ENCODE data around the gene SIGLEC9.
"Not testable (repeated sequence)": the region's sequence is repeated elsewhere in the genome, so short reads cannot be mapped to it uniquely, and the experiment has no call there.

Gene SIGLEC9

GRCh38 chr19:51123802-51124201 is 904 bp upstream of the SIGLEC9 start:
- no peak for DNase-seq (ENCODE audit: low read depth)

- no peak for DNase-seq (ENCODE audit: low read depth)
These were observed 490 bp upstream of the SIGLEC9 start for GRCh38 chr19:51124216-51124615.

GRCh38 chr19:51125421-51126075 is 842 bp downstream of the SIGLEC9 start:
- no peak for DNase-seq (ENCODE audit: low read depth)

GRCh38 chr19:51127032-51127431 is 2.3 kb downstream of the SIGLEC9 start:
- DNase-seq (ENCODE audit: low read depth), result no peak

GRCh38 chr19:51127755-51128154 is 3.0 kb downstream of the SIGLEC9 start:
- no peak for DNase-seq (ENCODE audit: low read depth)

GRCh38 chr19:51128227-51128626 is 3.5 kb downstream of the SIGLEC9 start:
- DNase-seq (ENCODE audit: low read depth), result no peak

- DNase-seq (ENCODE audit: low read depth), result no peak
These were observed 5.0 kb downstream of the SIGLEC9 start for GRCh38 chr19:51129716-51130115.

- DNase-seq (ENCODE audit: low read depth), result no peak
These were observed 7.3 kb downstream of the SIGLEC9 start for GRCh38 chr19:51131780-51132680.

- no peak for DNase-seq (ENCODE audit: low read depth)
These were observed 10.3 kb downstream of the SIGLEC9 start for GRCh38 chr19:51135004-51135403.

- no peak for DNase-seq (ENCODE audit: low read depth)
These were observed 11.5 kb downstream of the SIGLEC9 start for GRCh38 chr19:51135986-51136762.

GRCh38 chr19:51136851-51137551 is 12.3 kb downstream of the SIGLEC9 start:
- no peak for DNase-seq (ENCODE audit: low read depth)

GRCh38 chr19:51137792-51138425 is 13.2 kb downstream of the SIGLEC9 start:
- no peak for DNase-seq (ENCODE audit: low read depth)

GRCh38 chr19:51138549-51138979 is 13.9 kb downstream of the SIGLEC9 start:
- DNase-seq (ENCODE audit: low read depth), result no peak

GRCh38 chr19:51139299-51140014 is 14.8 kb downstream of the SIGLEC9 start:
- DNase-seq (ENCODE audit: low read depth), result no peak

- no peak for DNase-seq (ENCODE audit: low read depth)
These were observed 15.7 kb downstream of the SIGLEC9 start for GRCh38 chr19:51140441-51140840.

GRCh38 chr19:51141181-51141580 is 16.5 kb downstream of the SIGLEC9 start:
- no peak for DNase-seq (ENCODE audit: low read depth)

- DNase-seq (ENCODE audit: low read depth), result no peak
These were observed 17.4 kb downstream of the SIGLEC9 start, which contains the start of gene SIGLEC7 for GRCh38 chr19:51142119-51142518. TSS of gene SIGLEC7 (plus strand) at chr19:51142301. CDS start at chr19:51142370, 69 bp downstream.

GRCh38 chr19:51142809-51143475 is 18.2 kb downstream of the SIGLEC9 start:
- DNase-seq (ENCODE audit: low read depth), result not testable (repeated sequence)

GRCh38 chr19:51143486-51143885 is 18.8 kb downstream of the SIGLEC9 start:
- DNase-seq (ENCODE audit: low read depth), result no peak

GRCh38 chr19:51144482-51145045 is 19.9 kb downstream of the SIGLEC9 start:
- no peak for DNase-seq (ENCODE audit: low read depth)
